Erythroblast (primary cell): ENCODE data around the gene L3MBTL4.

ENCODE experiments used
- GATA1 ChIP-seq: IDR thresholded peaks from 2 replicates; pipeline ENCODE4 v1.6.1; 2011; ENCODE audit warnings: low read depth, mild to moderate bottlenecking, control low read depth, low read length, moderate library complexity
- POLR2A ChIP-seq: IDR thresholded peaks from 2 replicates; pipeline ENCODE4 v1.6.1; 2011; ENCODE audit warnings: mild to moderate bottlenecking, low read length

- TF ChIP-seq POLR2A (no peak), GATA1 (no peak)
Observed at GRCh38 chr18:6368017-6368416, 46.7 kb downstream of the L3MBTL4 start.
